Measurements from ENCODE around the gene SCN5A.

Gene SCN5A

DNA sequence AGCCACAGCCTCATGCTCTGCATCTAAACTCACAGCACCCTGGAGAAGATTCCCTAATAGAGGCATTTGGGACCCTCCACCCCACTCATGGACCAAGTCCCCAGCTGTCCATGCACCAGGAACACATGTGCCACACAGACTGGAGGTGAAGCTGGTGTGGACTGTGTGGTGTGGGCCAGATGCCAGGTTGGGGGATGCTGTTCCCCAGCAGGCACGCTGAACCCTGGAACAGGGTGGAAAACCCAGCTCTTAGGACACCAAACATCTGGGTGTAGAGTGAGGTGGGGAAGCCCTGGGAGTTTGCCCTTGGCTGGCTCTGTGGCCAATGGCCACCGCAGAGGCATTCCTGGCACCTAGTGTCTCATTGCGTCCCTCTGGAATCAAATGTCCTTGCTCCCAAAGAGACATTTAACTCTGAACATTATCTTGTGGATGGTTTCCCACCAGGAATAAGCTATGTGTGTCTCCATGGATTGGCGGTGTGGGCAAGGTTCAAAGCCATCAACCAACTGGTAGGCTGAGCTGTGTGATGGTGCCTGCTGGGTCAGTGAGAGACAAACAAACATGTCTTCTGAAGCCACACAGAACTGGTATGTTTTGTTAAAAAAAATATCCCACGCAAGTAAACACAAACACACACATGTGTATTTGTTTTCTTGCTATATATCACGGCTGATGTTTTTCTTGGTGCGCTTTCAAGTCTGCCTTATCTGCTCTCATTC, 88.3 kb downstream of the SCN5A start:
- no peak for DNase-seq (ENCODE audit: low read depth)

DNA sequence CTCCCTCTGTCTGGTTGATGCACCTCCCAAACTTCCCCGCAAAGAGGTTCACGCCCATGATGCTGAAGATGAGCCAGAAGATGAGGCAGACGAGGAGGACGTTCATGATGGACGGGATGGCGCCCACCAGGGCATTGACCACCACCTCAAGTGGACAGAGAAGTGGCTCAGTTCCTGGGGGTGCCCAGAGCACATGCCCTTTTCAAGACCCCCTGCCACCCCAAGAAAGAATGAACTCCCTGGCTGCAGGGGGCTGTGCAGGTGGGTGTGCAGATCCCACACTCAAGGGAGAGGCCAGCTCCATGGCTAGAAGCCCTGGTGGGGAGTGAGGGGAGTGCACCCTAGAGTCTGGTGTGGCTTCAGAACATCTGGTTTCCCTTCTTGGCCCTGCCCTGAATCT, 89.2 kb downstream of the SCN5A start:
- DNase-seq (ENCODE audit: low read depth), result no peak

DNA sequence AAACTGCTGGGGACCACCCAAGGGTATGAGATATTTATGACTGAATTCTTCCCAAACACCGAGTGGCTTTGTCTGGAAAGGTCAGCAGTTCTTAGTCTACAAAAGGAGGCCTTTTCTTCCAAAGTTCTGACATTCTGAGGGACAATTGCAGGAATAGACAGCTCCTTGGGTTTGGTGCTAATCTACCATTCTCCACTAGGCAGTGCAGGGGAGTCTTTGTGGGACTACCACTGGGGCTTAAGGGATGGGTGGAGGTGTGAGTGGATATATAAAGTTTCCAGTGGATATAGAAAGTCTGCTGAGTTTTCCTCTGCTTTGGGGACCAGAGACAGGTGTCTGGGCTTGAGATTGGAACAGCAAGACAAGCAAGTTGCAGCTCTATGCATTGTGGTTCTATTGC, 90.6 kb downstream of the SCN5A start:
- DNase-seq (ENCODE audit: low read depth), result no peak

DNA sequence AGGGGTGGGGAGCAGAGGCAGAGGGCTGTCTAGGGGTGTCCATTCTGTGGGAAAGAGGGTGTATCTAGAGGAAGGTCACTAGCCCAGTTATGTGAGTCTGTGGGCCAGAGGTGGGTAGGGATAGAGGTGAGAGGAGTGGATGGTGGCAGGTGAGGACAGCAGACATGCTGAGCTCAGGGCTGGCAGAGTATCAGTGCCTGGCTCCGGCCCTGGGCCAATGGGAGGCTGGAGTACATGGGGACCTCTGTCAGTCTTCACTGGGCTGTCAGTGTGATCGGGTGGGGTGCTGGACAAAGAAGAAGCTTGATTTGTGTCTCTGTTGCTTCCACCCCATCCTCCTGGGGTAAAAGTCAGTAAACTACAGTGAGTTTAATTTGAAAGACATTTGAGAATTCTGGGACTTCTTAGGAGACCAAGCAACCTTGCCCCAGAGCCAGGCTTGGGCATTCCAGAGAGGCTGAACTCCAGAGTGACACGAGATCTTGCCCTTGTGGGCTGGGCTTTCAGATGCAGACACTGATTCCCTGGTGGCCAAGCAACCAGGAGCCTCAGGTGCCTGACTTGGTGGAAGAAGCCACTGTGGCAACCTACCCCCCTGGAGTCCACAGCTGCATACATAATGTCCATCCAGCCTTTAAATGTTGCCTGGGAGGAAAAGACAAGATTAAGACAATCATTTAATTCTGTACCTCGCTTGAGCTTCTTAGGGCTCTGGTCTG, 92.7 kb downstream of the SCN5A start:
- no peak for DNase-seq (ENCODE audit: low read depth)

DNA sequence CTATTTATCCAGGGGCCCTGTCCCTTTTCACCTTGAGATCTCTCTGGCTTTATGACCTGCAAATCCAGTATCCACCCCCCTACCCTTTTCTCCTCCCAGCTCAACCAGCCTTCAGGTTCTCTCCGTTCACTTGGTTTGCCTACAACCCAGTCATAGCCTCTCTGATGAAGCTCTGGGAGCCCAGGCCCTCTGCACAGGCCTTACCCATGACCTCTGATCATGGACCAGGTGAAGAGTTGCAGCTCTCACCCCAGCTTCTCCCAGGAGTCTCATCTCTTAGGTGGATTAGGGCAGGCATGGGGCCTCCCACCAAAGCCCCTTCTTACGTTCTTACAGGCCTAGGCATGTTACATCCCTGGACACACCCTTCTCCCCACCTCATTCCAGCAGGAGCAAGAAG, 93.6 kb downstream of the SCN5A start:
- DNase-seq (ENCODE audit: low read depth), result no peak

DNA sequence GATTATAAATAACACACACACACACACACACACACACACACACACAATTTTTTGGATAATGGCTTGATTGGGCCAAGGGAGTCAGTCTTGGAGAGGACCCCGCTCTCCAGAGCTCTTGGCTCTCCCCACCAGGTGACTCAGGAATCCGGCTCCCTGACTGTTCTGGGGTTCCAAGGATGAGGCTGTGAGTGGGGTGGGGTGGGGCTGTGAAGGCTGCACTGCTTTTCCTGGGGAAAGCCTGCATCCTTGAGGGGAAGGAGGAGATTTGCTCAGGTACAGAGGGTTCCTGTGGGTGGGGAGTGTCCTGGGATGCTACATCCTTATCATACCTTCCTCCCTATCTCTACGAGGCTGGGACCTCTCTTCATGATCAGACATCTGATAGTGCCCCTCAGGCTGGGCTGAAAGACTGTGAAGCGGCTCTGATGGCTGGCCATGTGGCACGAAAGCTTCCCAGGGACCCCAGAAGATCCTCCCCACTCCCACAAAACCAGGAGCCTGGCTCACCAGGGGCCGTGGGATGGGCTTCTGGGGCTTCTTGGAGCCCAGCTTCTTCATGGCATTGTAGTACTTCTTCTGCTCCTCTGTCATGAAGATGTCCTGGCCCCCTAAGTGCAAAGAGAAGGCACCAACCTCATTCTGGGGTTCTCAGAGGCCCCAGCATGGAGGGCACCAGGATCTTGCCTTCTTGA, 94.2 kb downstream of the SCN5A start:
- no peak for DNase-seq (ENCODE audit: low read depth)

DNA sequence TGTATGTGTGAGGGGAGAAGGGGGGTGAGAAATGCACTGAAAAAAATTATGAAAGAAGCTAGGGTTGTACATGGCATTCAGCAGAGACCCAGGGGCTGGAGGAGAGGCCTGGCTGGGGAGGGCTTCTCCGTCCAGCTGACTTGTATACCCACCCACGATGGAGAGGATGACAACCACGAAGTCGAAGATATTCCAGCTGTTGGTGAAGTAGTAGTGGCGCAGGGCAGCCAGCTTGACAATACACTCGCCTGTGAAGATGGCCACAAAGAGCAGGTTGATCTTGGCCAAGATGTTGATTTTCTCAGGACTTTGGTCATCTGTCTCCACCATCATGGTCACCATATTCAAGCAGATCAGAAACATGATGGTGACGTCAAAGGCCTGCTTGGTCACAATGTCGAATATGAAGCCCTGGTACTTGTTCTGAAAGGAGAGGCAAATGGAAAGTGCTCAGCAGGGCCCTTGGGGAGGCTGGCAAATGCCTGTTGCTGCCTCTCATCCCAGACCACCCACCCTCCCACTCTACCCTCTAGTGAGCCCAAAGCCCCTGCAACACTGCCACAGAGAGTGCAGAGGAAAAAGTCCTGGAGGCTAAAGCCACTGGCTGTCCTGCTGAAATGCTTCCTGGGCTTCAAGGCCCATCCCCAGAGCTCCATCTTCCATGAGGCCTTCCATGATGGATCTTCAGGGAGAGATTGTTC, 95.2 kb downstream of the SCN5A start:
- no peak for DNase-seq (ENCODE audit: low read depth)

DNA sequence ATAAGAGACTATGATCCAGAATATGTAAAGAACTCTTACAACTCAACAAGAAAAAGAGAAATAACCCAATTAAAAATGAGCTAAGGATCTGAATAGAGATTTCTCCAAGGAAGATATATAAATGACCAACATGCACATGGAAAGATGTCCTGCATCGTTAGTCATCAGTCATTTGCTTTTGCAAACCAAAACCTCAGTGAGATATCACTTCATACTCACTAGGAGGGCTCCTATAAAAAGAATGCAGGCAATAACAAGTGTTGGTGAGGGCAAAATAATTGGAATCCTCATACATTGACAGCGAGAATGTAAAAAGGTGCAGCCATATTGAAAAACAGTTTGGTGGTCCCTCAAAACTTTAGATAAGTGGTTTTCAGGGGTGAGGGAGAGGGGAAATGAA, 96.4 kb downstream of the SCN5A start:
- DNase-seq (ENCODE audit: low read depth), result no peak

DNA sequence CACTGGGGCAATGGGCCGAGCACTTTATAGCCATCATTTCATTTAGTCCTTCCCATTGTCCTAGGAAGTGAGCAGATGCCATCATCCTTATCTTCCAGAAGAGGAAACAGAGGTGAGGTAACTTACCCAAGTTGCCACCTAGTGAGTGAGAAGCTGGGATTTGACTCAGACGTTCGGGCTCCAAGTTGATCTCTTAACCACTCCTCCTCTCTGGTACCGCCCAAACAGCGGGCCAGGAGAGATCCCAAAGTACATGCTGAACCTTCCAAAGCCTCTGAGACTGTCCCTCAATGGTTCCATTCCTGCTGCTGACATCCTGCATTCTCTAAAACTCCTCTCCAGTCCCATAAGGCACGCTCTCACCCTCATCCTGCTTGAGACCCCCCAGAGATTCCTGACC, 97.1 kb downstream of the SCN5A start:
- no peak for DNase-seq (ENCODE audit: low read depth)

DNA sequence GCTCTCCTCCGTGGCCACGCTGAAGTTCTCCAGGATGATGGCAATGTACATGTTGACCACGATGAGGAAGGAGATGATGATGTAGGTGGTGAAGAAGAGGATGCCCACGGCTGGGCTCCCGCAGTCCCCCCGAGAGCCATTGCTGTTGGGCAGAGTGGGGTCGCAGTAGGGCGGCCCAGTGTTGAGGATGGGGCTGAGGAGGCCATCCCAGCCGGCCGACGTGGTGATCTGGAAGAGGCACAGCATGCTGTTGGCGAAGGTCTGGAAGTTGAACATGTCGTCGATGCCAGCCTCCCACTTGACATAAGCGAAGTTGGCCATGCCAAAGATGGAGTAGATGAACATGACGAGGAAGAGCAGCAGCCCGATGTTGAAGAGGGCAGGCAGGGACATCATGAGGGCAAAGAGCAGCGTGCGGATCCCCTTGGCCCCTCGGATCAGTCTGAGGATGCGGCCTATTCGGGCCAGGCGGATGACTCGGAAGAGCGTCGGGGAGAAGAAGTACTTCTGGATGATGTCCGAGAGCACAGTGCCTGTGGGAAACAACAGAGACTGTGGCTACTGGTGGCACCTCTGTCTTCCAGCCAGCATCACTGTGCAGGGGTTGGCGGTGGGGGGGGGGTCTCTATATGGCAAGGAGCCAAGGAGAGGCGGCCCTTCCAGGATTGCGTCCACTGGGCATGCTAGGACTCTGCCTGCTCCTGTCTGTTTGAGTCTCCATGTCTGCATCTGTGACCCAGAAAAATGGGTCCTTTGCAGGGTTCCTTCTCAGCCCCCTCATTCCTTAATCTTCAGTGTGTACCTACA, 98.3 kb downstream of the SCN5A start:
- no peak for DNase-seq (ENCODE audit: low read depth)

DNA sequence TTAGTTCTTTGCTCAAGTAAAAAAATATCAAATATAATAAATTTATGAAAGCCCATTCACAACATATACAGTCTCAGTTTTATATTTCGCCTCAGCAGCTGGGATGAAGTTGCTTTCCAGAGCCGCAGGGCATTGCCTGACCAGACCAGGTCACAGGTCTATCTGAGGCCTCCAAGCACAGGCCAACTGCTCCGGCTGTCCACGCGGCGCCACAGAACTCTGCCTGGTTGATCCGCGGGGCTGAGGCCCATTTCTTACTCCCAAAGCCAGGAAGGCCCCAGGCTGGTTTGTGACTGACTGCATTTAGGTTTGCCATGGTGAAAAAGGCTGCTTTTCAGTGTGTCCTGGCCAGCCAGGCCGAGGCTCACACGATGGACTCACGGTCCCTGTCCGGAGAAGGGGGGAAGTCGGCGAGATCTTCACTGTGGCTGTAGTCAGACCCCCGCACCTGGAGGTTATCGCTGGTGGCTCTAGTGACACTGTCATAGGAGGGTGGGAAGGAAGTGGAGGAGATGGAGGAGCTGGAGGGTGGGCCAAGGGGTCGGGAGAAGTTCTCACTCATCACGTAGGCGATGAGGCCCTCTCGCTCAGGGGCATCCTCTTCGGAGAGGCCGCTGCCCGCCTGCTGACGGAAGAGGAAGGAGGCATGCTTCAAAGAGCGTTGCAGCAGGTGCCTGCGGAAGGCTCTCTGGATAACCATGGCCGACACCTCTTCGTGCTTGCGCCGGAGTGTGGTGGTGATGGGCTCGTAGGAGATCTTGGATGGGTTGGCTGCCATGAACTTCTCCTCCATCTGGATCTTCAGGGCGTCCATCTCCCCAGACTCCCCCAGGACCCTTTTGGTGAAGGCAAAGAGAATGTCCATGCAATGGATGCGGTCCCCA, 99.3 kb downstream of the SCN5A start:
- no peak for DNase-seq (ENCODE audit: low read depth)

DNA sequence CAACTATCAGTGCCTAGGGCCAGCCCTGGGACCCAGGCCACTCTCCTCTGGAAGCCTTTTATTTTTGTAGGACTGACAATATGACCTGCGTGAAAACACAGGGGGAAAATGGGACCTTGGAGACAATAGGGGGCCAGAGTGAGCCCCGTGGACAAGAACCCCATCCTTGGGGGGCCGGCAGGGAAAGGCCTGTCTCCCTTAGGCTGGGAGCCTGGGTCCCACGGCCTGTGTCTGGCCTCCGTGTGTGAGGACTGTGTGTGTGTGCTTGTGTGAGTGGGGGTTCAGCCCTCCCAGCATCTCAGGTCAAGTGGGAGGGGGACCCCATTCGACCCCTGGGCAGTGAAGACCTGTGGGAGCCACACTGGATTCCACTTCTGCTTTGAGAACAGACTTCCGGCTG, 100.0 kb downstream of the SCN5A start:
- no peak for DNase-seq (ENCODE audit: low read depth)

DNA sequence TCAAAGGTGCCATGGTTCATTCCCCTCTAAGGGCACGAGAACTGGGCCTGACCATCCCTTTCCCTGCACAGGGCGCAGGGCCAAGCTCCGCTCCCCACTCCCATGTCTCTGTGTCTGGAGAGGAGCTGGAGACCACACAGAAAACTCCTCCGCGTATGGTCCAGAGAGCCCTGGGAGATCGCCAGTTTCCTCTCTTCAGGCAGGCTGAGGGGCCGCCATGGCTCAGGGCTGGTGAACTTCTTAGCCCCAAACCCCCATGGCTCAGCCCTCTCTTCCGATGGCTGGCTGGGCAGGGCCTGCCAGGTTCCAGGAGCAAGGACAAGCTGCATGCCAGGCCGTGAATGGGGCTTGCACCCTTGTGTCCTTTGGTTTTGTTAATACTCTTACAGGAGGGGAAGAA, 100.4 kb downstream of the SCN5A start:
- DNase-seq (ENCODE audit: low read depth), result no peak

DNA sequence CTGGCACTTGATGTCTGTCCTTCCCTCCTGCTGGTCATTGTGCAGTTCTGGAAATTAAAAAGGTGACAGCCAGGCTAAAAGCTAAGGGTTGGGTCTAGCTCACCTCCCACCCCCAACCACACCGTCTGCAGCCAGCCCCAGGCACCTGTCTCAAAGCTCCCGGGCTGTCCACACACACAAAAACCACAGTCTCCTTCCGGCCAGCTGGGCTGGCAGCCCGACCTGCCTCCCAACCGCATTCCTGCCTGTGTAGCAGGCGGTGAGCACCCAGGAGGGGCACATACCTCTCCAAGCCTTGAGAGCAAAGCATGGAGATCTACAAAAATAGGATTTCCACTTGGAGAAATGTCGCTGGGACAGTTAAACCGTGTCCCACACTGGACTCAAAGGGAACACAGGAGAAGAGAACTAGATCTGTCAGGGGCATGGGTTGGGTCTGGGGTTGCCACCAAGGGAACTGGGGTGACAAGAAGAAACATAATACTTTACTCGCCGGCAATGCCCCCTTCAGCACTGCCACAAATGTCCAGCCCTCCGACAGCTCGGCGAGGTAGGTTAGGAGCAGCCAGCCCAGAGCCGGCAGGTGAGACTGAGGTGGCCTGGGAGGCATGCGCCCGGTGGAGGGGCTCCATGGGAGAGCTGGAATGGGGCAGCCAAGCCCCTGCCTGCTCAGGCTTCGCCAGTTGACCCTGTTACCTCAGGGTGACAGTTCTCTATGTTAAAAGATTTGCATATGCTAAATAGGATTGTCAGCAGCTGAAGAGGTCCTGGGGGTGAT, 101.1 kb downstream of the SCN5A start:
- DNase-seq (ENCODE audit: low read depth), result peak; percentile 28

DNA sequence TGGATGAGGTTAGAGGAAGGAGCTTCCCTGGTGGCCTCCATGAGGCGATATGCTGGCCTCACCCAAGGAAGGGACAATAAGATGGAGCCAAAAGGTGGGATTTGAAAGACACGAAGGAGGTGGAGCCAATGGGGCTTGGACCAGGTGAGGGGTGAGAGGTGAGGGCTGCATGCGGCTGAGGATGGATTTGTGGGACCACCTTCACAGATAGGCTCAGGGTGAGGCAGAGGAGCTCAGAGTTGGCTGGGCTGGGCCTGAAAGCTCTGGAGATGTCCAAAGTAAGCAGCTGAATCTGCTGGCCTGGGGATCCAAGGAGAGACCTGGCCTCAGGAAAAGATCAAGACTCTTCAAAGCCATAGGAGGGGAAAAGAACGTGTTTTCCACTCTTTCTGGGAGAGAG, 103.5 kb downstream of the SCN5A start:
- DNase-seq (ENCODE audit: low read depth), result no peak

DNA sequence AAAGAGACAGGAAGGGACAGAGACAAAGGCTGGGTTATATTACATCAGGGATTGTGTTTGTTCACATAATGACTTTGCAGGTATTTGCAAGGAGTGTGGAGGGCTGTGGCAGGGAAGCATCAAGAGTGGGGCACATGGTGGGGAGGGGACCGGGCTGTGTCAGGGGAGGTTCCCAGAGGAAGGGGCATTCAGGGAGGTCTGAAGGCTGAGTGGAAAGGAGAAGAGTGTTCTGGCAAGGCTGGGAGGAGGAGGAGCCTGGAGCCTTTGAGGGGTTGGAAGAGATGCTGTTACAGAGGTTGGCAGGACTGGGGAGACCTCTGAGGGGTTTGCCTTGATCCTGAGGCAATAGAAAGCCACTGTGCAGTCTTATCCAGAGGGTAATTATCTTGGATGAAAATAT, 103.9 kb downstream of the SCN5A start:
- no peak for DNase-seq (ENCODE audit: low read depth)

DNA sequence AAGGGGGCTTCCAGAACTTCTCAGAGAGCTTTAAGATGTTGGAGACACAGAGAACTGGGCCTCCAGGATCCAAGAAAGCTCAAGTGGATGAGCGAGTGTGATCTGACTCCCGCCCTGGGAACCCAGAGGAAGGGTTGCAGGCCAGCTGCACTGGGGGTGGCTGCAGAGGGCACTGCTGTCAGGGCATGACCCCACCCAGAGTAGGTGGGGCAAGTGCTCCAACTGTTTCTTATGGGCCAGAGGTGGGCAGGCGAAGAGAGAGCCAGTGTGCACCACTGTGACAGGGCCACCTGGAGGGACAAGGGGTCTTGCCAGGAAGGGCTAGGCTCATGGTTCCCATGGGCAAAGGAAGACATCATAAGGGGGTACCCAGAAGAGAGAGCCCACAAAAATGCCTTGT, 104.6 kb downstream of the SCN5A start:
- DNase-seq (ENCODE audit: low read depth), result no peak

DNA sequence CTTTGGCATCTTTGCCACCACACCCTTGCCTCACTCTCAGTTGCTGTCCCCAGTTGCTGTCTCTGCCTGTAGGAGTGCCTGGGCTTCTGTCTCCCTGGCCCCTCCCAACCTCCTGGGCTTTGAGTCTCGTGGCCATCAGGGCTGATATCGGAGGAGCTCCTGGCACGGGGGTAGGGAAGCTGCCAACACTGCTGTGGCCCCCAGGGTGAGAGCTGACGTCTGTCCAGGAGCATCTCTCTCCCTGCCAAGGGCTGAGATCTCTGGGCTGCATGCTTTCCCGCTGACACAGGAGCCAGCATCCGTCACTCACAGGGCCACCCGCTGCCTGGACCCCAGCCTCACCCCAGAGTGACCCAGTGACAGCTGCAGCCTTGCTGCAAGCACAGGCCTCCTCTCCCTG, 105.9 kb downstream of the SCN5A start:
- no peak for DNase-seq (ENCODE audit: low read depth)

DNA sequence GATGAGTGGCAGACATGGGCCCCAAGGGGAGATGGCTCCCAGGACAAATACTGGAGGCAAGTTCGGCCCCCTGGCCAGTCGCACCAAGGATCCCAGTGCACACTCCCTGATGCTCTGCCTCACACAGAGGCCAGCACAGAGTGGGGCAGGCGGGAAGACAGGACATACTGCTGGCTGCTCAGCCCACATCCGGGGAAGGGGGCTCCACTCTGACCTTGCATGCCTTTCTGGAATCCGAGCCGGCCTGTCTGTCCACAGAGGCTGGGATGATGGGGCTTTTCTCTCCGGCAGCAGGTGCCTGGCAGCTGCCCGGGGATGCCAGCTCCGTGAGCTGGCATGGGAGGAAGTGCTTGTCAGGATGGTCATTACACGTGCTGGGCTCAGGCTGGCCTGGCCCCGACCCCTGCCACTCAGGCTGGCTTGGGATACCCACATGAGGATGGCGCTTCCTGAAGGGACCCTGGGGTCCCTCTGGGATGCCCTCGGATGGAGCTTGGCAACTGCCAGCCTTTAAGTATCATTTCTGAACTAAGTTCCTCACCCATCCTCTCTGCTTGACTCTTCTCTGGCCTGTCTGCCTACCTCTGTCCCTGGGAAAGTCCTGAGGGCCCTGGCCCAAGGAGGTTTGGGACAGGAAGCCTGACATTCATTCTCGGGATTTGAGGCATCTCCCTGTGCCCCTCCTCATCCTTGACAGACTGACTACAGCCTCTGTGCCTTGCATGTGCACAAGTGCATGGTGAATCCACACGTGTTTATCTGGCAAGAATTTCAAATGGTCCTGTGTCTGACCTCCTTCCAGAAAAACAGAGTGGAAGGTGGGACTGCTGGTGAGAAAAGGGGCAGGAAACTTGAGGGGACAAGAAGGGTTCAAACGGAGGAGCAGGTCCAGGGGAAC, 106.8 kb downstream of the SCN5A start:
- no peak for DNase-seq (ENCODE audit: low read depth)

Measured in iris pigment epithelial cell (primary cell).